SK-N-SH (cell line): Measurements from ENCODE around the gene PROSER2. TPM values are rescaled to one million over a fixed set of nuclear protein-coding genes. Genes with fewer than 3 reads are reported as not detected.
"Not testable (repeated sequence)": the region's sequence is repeated elsewhere in the genome, so short reads cannot be mapped to it uniquely, and the experiment has no call there.

Experiments used
- CTCF ChIA-PET: fragments of 300-600, 350-600 bp; formaldehyde crosslinking; extraction: SDS; loops from one replicate; lab custom pipeline; 2021; lab: Yijun Ruan, JAX
- POLR2A ChIA-PET: fragments of 350-600 bp; sonication (Branson Sonifier 250); formaldehyde crosslinking; extraction: SDS; loops from one replicate; lab custom pipeline; 2020; ENCODE audit warnings: antibody characterized with exemption, inconsistent platforms; lab: Yijun Ruan, JAX
- DNase-seq: peaks from one replicate; pipeline ENCODE4 v3.0.0; 2012
- H2AFZ ChIP-seq: fragments of 200-600 bp; sonication (generic); 2 replicates; pipeline ENCODE4 v1.8.1; 2016; ENCODE audit warnings: antibody characterized with exemption, mild to moderate bottlenecking, low read depth
- H3F3A ChIP-seq: fragments of 200-600 bp; sonication (generic); replicated peaks from 2 replicates; pipeline ENCODE3; 2016; ENCODE audit warnings: antibody characterized with exemption, mild to moderate bottlenecking; ENCODE audit not compliant: insufficient read depth
- H3K27ac ChIP-seq, 2 experiments: fragments of 200-500 bp in 1 of 2; fragments of 200-600 bp in 1 of 2; sonication (Bioruptor generic) in 1 of 2; sonication (generic), shearing (Covaris generic) in 1 of 2; 2 replicates each; pipeline versions ENCODE4 v1.5.1 to v1.6.1; 2014 to 2016; ENCODE audit warnings: low read depth in 2 of 2, inconsistent platforms in 1 of 2, low read length in 1 of 2, mild to moderate bottlenecking in 1 of 2, mixed read lengths in 1 of 2
- H3K27me3 ChIP-seq: fragments of 200-600 bp; sonication (generic), shearing (Covaris generic); 2 replicates; pipeline ENCODE4 v1.6.1; 2016; ENCODE audit warnings: mixed run types; ENCODE audit not compliant: insufficient read depth
- H3K36me3 ChIP-seq, 2 experiments: fragments of 200-500 bp in 1 of 2; fragments of 200-600 bp in 1 of 2; sonication (Bioruptor generic) in 1 of 2; sonication (generic) in 1 of 2; replicated peaks in 1 of 2; 2 replicates each; pipeline versions ENCODE3 to v1.5.1; 2014 to 2016; ENCODE audit warnings: low read length in 1 of 2, mild to moderate bottlenecking in 1 of 2; ENCODE audit not compliant: insufficient read depth in 2 of 2, control insufficient read depth in 1 of 2
- H3K4me1 ChIP-seq, 2 experiments: fragments of 200-500 bp in 1 of 2; fragments of 200-600 bp in 1 of 2; sonication (Bioruptor generic) in 1 of 2; sonication (generic), shearing (Covaris generic) in 1 of 2; 2 replicates each; pipeline versions ENCODE4 v1.5.1 to v1.6.1; 2014 to 2016; ENCODE audit warnings: low read depth in 1 of 2, low read length in 1 of 2, mixed run types in 1 of 2; ENCODE audit not compliant: insufficient read depth in 2 of 2, control insufficient read depth in 1 of 2
- H3K4me2 ChIP-seq: fragments of 200-600 bp; sonication (generic), shearing (Covaris generic); 2 replicates; pipeline ENCODE4 v1.6.1; 2017; ENCODE audit warnings: mixed run types
- H3K4me3 ChIP-seq, 2 experiments: fragments of 200-500 bp in 1 of 2; fragments of 200-600 bp in 1 of 2; sonication (Bioruptor generic) in 1 of 2; sonication (generic), shearing (Covaris generic) in 1 of 2; 2 replicates each; pipeline versions ENCODE4 v1.5.1 to v1.8.1; 2014 to 2016; ENCODE audit warnings: low read depth in 2 of 2, inconsistent platforms in 1 of 2, low read length in 1 of 2, mild to moderate bottlenecking in 1 of 2, mixed read lengths in 1 of 2, moderate library complexity in 1 of 2
- H3K79me2 ChIP-seq: fragments of 200-600 bp; sonication (generic); 2 replicates; pipeline ENCODE4 v1.8.1; 2017; ENCODE audit warnings: mild to moderate bottlenecking; ENCODE audit not compliant: insufficient read depth
- H3K9ac ChIP-seq: fragments of 200-600 bp; sonication (generic); 2 replicates; pipeline ENCODE4 v1.6.1; 2017; ENCODE audit warnings: mixed run types
- H3K9me2 ChIP-seq: fragments of 200-600 bp; sonication (generic); 2 replicates; pipeline ENCODE4 v1.6.1; 2017; ENCODE audit warnings: mixed run types
- H3K9me3 ChIP-seq: fragments of 200-600 bp; sonication (generic); 2 replicates; pipeline ENCODE4 v1.6.1; 2017; ENCODE audit warnings: mixed run types, mild to moderate bottlenecking, moderate library complexity
- H4K20me1 ChIP-seq: fragments of 200-600 bp; sonication (generic); 2 replicates; pipeline ENCODE4 v1.6.1; 2017; ENCODE audit warnings: mild to moderate bottlenecking, mixed run types; ENCODE audit not compliant: insufficient read depth
- ELF1 ChIP-seq: IDR thresholded peaks from 2 replicates; pipeline ENCODE4 v1.4.0; 2012
- FOXJ3 ChIP-seq: sonication (generic); formaldehyde crosslinking; IDR thresholded peaks from 2 replicates; pipeline ENCODE4 v1.5.1; 2020; ENCODE audit warnings: mild to moderate bottlenecking, missing genetic modification reagents
- FOXM1 ChIP-seq: IDR thresholded peaks from 2 replicates; pipeline ENCODE4 v1.4.0; 2012; ENCODE audit warnings: low read depth, mild to moderate bottlenecking
- GABPA ChIP-seq: IDR thresholded peaks from 2 replicates; pipeline ENCODE4 v1.4.0; 2012; ENCODE audit warnings: low read depth, mild to moderate bottlenecking
- NFIC ChIP-seq: IDR thresholded peaks from 2 replicates; pipeline ENCODE4 v1.4.0; 2012; ENCODE audit warnings: borderline replicate concordance
- RXRA ChIP-seq: IDR thresholded peaks from 2 replicates; pipeline ENCODE4 v1.4.0; 2012; ENCODE audit warnings: low read depth, mild to moderate bottlenecking, borderline replicate concordance
- SMC3 ChIP-seq: IDR thresholded peaks from 2 replicates; pipeline ENCODE4 v1.6.1; 2012; ENCODE audit warnings: low read depth, low read length, improper control_type of control experiment
- WGBS: methylation state at CpG from one replicate; pipeline ENCODE4 v1.1.6; 2017; ENCODE audit warnings: low lambda C conversion rate; 5-methylcytosine and 5-hydroxymethylcytosine counted together
- polyA plus RNA-seq, 3 experiments: library from polyadenylated mRNA; depleted of rRNA; stranded (reverse); fragments of >200 nt; gene quantifications; 2 replicates each; pipeline ENCODE4 v1.2.3, GENCODE V29; 2012
- TF ChIP-seq, protein P1 (sequence below): fragments of 150-350 bp; IDR thresholded peaks from 2 replicates; pipeline ENCODE4 v1.6.1; 2017; ENCODE audit warnings: antibody characterized with exemption, low read length, low read depth, borderline replicate concordance
- TF ChIP-seq, protein P2 (sequence below): IDR thresholded peaks from 2 replicates; pipeline ENCODE4; 2012
- TF ChIP-seq, protein P3 (sequence below): fragments of 200-600 bp; sonication (generic); IDR thresholded peaks from 2 replicates; pipeline ENCODE4 v1.6.1; 2017; ENCODE audit warnings: antibody characterized with exemption, mild to moderate bottlenecking, moderate library complexity
- TF ChIP-seq, protein P4 (sequence below): fragments of 150-350 bp; IDR thresholded peaks from 2 replicates; pipeline ENCODE4 v1.6.1; 2016; ENCODE audit warnings: mild to moderate bottlenecking, low read depth, low read length

Gene PROSER2
- polyA plus RNA-seq, 1 of the 3 experiments (the other 2 are of a cell fraction), result 0.95 TPM

DNA sequence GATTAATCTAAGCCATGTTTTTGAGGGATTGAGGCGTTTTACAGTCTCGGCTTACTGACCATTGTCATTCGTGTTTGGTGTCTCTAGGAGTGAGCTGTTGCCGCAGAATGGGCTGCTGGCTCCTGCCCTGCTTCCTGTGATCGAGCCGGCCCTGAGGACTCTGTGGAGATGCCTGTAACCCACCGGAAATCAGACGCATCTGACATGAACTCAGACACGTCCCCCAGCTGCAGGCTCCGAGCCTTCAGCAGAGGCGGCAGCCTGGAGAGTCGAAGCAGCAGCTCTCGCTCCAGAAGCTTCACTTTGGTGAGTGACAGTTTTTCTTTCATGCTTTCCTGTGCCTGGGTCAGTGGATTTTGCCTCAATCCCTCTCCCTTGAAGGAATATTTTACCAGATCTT, 28.8 kb downstream of the PROSER2 start:
- ChIA-PET POLR2A (no interaction called here), CTCF (interaction anchor here (1.3 to 2.0 kb wide), 2 partner anchors 69 to 134 kb away, joined by 3 to 4 read pairs; no protein-coding TSS in a partner anchor)
- H3K27ac ChIP-seq, result no peak overlapping the region
- no peaks in the 10 kb centered on the region for H4K20me1 ChIP-seq
- no peaks in the 10 kb centered on the region for H3K9me2 ChIP-seq
- no peaks in the 10 kb centered on the region for H3K27me3 ChIP-seq
- no peaks in the 10 kb centered on the region for H3F3A ChIP-seq
- no peak overlapping the region for H3K4me3 ChIP-seq
- WGBS, result 77% methylated on average over 9 of the region's 13 CpGs
- H3K4me1 ChIP-seq, result no peaks in the 10 kb centered on the region
- no peaks in the 10 kb centered on the region for H3K36me3 ChIP-seq
- no peak overlapping the region for H3K4me2 ChIP-seq
- no peaks in the 10 kb centered on the region for H3K9me3 ChIP-seq
- no peaks in the 10 kb centered on the region for H3K79me2 ChIP-seq
- no peak for DNase-seq
- H3K9ac ChIP-seq, result no peak overlapping the region
- no peak overlapping the region for H2AFZ ChIP-seq
- TF ChIP-seq, protein P1, sequence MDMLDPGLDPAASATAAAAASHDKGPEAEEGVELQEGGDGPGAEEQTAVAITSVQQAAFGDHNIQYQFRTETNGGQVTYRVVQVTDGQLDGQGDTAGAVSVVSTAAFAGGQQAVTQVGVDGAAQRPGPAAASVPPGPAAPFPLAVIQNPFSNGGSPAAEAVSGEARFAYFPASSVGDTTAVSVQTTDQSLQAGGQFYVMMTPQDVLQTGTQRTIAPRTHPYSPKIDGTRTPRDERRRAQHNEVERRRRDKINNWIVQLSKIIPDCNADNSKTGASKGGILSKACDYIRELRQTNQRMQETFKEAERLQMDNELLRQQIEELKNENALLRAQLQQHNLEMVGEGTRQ, result no peak
- no peak for TF ChIP-seq FOXJ3
- no peak for TF ChIP-seq FOXM1
- TF ChIP-seq ELF1, result no peak
- TF ChIP-seq, protein P2, sequence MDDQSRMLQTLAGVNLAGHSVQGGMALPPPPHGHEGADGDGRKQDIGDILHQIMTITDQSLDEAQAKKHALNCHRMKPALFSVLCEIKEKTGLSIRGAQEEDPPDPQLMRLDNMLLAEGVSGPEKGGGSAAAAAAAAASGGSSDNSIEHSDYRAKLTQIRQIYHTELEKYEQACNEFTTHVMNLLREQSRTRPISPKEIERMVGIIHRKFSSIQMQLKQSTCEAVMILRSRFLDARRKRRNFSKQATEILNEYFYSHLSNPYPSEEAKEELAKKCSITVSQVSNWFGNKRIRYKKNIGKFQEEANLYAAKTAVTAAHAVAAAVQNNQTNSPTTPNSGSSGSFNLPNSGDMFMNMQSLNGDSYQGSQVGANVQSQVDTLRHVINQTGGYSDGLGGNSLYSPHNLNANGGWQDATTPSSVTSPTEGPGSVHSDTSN, result no peak
- TF ChIP-seq RXRA, result no peak
- TF ChIP-seq, protein P3, sequence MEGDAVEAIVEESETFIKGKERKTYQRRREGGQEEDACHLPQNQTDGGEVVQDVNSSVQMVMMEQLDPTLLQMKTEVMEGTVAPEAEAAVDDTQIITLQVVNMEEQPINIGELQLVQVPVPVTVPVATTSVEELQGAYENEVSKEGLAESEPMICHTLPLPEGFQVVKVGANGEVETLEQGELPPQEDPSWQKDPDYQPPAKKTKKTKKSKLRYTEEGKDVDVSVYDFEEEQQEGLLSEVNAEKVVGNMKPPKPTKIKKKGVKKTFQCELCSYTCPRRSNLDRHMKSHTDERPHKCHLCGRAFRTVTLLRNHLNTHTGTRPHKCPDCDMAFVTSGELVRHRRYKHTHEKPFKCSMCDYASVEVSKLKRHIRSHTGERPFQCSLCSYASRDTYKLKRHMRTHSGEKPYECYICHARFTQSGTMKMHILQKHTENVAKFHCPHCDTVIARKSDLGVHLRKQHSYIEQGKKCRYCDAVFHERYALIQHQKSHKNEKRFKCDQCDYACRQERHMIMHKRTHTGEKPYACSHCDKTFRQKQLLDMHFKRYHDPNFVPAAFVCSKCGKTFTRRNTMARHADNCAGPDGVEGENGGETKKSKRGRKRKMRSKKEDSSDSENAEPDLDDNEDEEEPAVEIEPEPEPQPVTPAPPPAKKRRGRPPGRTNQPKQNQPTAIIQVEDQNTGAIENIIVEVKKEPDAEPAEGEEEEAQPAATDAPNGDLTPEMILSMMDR, result no peak
- TF ChIP-seq NFIC, result no peak
- TF ChIP-seq SMC3, result no peak
- TF ChIP-seq, protein P4, sequence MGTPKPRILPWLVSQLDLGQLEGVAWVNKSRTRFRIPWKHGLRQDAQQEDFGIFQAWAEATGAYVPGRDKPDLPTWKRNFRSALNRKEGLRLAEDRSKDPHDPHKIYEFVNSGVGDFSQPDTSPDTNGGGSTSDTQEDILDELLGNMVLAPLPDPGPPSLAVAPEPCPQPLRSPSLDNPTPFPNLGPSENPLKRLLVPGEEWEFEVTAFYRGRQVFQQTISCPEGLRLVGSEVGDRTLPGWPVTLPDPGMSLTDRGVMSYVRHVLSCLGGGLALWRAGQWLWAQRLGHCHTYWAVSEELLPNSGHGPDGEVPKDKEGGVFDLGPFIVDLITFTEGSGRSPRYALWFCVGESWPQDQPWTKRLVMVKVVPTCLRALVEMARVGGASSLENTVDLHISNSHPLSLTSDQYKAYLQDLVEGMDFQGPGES, result no peak
- no peak for TF ChIP-seq GABPA
- TF ChIP-seq, all 33 proteins: peak for 0

DNA sequence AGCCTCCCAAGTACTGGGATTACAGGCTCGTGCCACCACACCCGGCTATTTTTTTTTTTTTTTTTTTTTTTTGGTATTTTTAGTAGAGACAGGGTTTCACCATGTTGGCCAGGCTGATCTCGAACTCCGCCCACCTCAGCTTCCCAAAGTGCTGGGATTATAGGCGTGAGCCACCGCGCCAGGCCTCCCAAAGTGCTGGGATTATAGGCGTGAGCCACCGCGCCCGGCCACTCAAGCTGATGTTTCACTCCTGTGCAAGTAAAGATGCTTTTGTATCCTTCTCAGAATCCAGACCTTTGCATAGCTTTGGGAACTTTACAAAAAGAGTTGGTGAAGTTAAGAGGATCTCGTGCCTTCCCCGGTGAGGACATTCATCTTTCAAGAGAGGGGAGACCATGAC, 29.5 kb downstream of the PROSER2 start:
- H3K36me3 ChIP-seq, H3F3A ChIP-seq, POLR2A ChIA-PET, H3K27ac ChIP-seq, H3K27me3 ChIP-seq, H3K4me2 ChIP-seq, H3K9me2 ChIP-seq, H3K9me3 ChIP-seq, H2AFZ ChIP-seq, H3K4me3 ChIP-seq, H3K79me2 ChIP-seq, H4K20me1 ChIP-seq, H3K4me1 ChIP-seq, H3K9ac ChIP-seq, DNase-seq: not testable (repeated sequence)
- CTCF ChIA-PET, result interaction anchor here (2.0 kb wide), 1 partner anchor 33 kb away, joined by 5 read pairs; no protein-coding TSS in a partner anchor
- 90% methylated on average over 13 of the region's 13 CpGs for WGBS
